ENCODE measurements around the gene MAF.

MAF gene

GRCh38 chr16:79560318-79560717, 40.2 kb downstream of the MAF start:
- TF ChIP-seq, protein P1, sequence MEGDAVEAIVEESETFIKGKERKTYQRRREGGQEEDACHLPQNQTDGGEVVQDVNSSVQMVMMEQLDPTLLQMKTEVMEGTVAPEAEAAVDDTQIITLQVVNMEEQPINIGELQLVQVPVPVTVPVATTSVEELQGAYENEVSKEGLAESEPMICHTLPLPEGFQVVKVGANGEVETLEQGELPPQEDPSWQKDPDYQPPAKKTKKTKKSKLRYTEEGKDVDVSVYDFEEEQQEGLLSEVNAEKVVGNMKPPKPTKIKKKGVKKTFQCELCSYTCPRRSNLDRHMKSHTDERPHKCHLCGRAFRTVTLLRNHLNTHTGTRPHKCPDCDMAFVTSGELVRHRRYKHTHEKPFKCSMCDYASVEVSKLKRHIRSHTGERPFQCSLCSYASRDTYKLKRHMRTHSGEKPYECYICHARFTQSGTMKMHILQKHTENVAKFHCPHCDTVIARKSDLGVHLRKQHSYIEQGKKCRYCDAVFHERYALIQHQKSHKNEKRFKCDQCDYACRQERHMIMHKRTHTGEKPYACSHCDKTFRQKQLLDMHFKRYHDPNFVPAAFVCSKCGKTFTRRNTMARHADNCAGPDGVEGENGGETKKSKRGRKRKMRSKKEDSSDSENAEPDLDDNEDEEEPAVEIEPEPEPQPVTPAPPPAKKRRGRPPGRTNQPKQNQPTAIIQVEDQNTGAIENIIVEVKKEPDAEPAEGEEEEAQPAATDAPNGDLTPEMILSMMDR (IDR thresholded peaks at IDR 0.05; ENCODE audit: control insufficient read depth, insufficient read depth, low read depth, low read length, missing control alignments) = no peak
- no peak overlapping the region for H3K4me3 ChIP-seq (ENCODE audit: control insufficient read depth, low read depth, low read length)
- DNase-seq (ENCODE audit: low read depth) = no peak

- DNase-seq (ENCODE audit: low read depth) = no peak
- TF ChIP-seq, protein P1 (IDR thresholded peaks at IDR 0.05; ENCODE audit: control insufficient read depth, insufficient read depth, low read depth, low read length, missing control alignments) = no peak
- H3K4me3 ChIP-seq (ENCODE audit: control insufficient read depth, low read depth, low read length) = no peak overlapping the region
Measured at GRCh38 chr16:79559532-79559931, 41.0 kb downstream of the MAF start.

GRCh38 chr16:79557421-79557820, 43.1 kb downstream of the MAF start:
- no peak overlapping the region for H3K4me3 ChIP-seq (ENCODE audit: control insufficient read depth, low read depth, low read length)
- no peak for DNase-seq (ENCODE audit: low read depth)
- TF ChIP-seq, protein P1 (IDR thresholded peaks at IDR 0.05; ENCODE audit: control insufficient read depth, insufficient read depth, low read depth, low read length, missing control alignments) = no peak

DNA sequence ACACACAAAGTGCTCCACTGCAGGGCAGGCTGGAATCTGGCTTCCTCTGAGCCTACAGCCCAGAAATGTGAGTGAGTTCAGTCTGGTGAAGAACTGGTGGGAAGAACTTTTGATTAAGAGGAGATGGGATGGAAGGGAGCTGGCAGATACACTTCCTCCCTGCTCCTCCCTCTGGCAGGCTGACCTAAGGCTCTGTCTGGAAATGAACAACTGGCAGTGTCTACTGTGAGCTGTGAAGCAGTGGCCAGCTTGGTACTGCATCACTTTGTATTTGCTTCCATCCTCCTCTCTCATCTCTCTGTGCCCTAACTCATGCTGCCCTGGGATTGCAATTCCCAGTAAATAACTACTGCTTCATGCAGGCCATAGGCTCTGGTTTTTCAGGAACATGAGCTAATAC, 45.6 kb downstream of the MAF start:
- TF ChIP-seq, protein P1 (IDR thresholded peaks at IDR 0.05; ENCODE audit: control insufficient read depth, insufficient read depth, low read depth, low read length, missing control alignments) = no peak
- DNase-seq (ENCODE audit: low read depth) = no peak
- no peak overlapping the region for H3K4me3 ChIP-seq (ENCODE audit: control insufficient read depth, low read depth, low read length)

DNA sequence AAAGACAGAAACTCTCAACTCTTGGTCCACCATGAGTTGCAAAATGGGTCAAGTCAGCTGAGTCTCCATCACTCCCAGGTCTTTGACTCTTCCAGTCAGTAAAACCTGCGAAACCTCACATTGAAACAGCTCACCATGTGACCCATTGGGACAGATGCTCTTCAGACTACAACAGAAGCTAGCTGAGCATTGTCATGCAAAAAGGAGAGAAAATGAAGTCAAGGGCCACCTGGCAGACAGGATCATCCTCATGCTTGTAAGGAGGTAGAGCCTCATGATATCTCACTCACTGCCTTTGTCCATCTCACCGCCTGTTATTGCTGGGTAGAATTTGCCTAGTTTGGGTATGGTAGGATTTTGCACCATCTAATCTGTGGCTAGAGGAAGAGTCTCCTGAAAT, 50.2 kb downstream of the MAF start:
- DNase-seq (ENCODE audit: low read depth) = no peak
- TF ChIP-seq, protein P1 (IDR thresholded peaks at IDR 0.05; ENCODE audit: control insufficient read depth, insufficient read depth, low read depth, low read length, missing control alignments) = no peak
- H3K4me3 ChIP-seq (ENCODE audit: control insufficient read depth, low read depth, low read length) = no peak overlapping the region

DNA sequence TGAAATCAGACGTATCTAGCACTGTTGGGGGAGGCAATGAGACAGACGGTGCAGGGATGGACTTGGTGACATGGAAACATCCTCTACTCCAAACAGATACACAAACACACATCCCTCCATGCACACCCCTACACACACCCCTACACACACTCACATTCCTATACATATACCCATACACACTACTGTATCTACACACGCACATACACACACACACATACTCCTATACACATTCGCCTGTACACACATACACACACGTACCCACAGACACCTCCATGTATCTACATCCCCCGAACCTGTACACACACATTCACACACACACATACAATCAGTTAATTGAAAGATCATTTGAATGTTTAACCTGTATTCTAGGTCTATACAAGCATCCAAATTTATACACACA, 53.5 kb downstream of the MAF start:
- TF ChIP-seq, protein P1 (IDR thresholded peaks at IDR 0.05; ENCODE audit: control insufficient read depth, insufficient read depth, low read depth, low read length, missing control alignments) = no peak
- no peak for DNase-seq (ENCODE audit: low read depth)
- H3K4me3 ChIP-seq (ENCODE audit: control insufficient read depth, low read depth, low read length) = no peak overlapping the region
